Right lobe of liver (tissue), 4 donors: Measurements from ENCODE around the gene C1QTNF8.

Experiments
- CTCF ChIP-seq, 4 donors: fragments of 200-600 bp in 3 of 4; fragments of 450-650 bp in 1 of 4; IDR thresholded peaks; one replicate each; pipeline versions ENCODE4 v1.5.1 to v1.8.0; 2016 to 2022; ENCODE audit warnings: antibody characterized with exemption in 4 of 4, mild to moderate bottlenecking in 2 of 4
- POLR2A ChIP-seq: fragments of 450-650 bp; IDR thresholded peaks from one replicate; pipeline ENCODE4 v1.6.1; 2017; ENCODE audit warnings: antibody characterized with exemption, mild to moderate bottlenecking
- donor health status: DM: no; HTN: no; CAD: no.
- donor health status: DM: no; HTN: no; CAD: no.
- donor health status: DM: no; HTN: yes; CAD: no.

GRCh38 chr16:1123525-1124230 lies 27.6 kb upstream of the C1QTNF8 start:
- no peak for TF ChIP-seq CTCF (IDR thresholded peaks at IDR 0.05)
- TF ChIP-seq POLR2A: no peak
